Astrocyte of the spinal cord (primary cell): ENCODE data around the gene ART1.

Experiments
- DNase-seq: peaks from one replicate; pipeline ENCODE4 v3.0.0; 2011; ENCODE audit warnings: low read depth, low spot score
- H3K4me3 ChIP-seq: 2 replicates; pipeline ENCODE4 v1.5.1; 2011; ENCODE audit warnings: low read depth, mild to moderate bottlenecking, low read length, moderate library complexity
- CTCF ChIP-seq: IDR thresholded peaks from 2 replicates; pipeline ENCODE4 v1.5.1; 2012; ENCODE audit warnings: low read depth, mild to moderate bottlenecking, low read length, inconsistent platforms
- in situ Hi-C: cut with HindIII; loops from 2 replicates; pipeline ENCODE4 v1.10.0; 2017; ENCODE audit warnings: low sequenced_read_pairs

Gene ART1

GRCh38 chr11:3658252-3658651 is 13.3 kb downstream of the ART1 start:
- DNase-seq, result no peak
- in situ Hi-C loops, result no loop called here
- H3K4me3 ChIP-seq, result no peak overlapping the region
- TF ChIP-seq CTCF, result no peak

- no peak for TF ChIP-seq CTCF
- no peak overlapping the region for H3K4me3 ChIP-seq
- no peak for DNase-seq
- in situ Hi-C loops, result no loop called here
These were observed 14.9 kb downstream of the ART1 start for GRCh38 chr11:3659595-3660515.

- no peak overlapping the region for H3K4me3 ChIP-seq
- in situ Hi-C loops, result no loop called here
- no peak for DNase-seq
- no peak for TF ChIP-seq CTCF
These were observed 16.0 kb downstream of the ART1 start for GRCh38 chr11:3660960-3661359.

- in situ Hi-C loops, result no loop called here
These were observed 17.9 kb downstream of the ART1 start for GRCh38 chr11:3662856-3663255.

GRCh38 chr11:3664032-3664630 is 19.2 kb downstream of the ART1 start:
- no peak for DNase-seq
- in situ Hi-C loops, result no loop called here
- no peak for TF ChIP-seq CTCF
- H3K4me3 ChIP-seq, result no peak overlapping the region

More at GRCh38 chr11:3662856-3663255, 17.9 kb downstream of the ART1 start:
- TF ChIP-seq CTCF, result no peak
- no peak overlapping the region for H3K4me3 ChIP-seq
- DNase-seq, result no peak

- no peak overlapping the region for H3K4me3 ChIP-seq
- DNase-seq, result no peak
- in situ Hi-C loops, result no loop called here
- no peak for TF ChIP-seq CTCF
These were observed 20.6 kb downstream of the ART1 start for GRCh38 chr11:3665336-3666022.
